AG10803 (cell line): ENCODE results near the gene TMEM217.

Experiments used
- DNase-seq: peaks from one replicate; pipeline ENCODE4 v3.0.0; 2010; ENCODE audit warnings: low read depth
- H3K4me3 ChIP-seq: 2 replicates; pipeline ENCODE4 v1.5.1; 2011; ENCODE audit warnings: mild to moderate bottlenecking, low read length, control low read depth
- CTCF ChIP-seq: conservative IDR thresholded peaks from 2 replicates; pipeline ENCODE4 v1.5.1; 2011; ENCODE audit warnings: mild to moderate bottlenecking, low read length, control low read depth, inconsistent platforms

The TMEM217 gene

DNA sequence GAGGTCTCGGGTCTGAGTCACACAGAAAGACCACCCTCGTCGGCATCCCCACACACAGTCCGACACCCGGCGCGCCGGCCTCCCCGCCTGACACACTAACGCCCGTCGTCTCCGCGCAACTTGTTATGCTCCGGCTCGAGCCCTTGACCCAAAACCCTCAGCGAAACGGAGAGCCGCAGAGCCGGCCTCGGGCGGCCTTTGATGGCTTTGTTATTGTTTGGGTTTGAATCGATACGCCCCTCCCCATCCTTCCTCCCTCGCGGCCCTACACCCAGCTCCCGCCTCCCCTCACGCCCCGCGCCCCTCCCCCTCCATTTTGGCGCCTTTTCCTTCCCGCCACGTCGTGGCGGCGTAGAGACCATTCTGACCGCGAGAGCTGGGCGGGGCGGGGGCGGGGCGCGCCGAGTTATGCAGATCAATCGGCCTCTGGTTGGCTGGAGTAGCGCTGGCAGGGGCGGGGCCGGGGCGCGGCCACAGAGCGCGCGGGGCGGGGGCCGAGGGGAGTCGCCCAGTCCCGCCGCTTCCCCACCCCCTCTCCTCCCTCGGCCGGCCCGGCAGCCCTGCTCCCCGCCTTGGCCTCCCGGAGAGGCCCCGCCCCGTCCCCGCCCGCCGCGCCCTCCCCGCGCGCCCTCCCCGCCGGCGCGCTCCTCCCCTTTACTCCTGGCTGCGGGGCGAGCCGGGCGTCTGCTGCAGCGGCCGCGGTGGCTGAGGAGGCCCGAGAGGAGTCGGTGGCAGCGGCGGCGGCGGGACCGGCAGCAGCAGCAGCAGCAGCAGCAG, 88.3 kb downstream of the TMEM217 start, which contains the start of gene PIM1:
TSS of gene PIM1 (plus strand) at position 657 of the 777 bp plus-strand sequence. CDS start 424 bp downstream, outside the sequence.
- no peak for TF ChIP-seq CTCF
- H3K4me3 ChIP-seq = peak within 1 kb of the TSS; percentile 92
- peak; percentile 98 for DNase-seq

DNA sequence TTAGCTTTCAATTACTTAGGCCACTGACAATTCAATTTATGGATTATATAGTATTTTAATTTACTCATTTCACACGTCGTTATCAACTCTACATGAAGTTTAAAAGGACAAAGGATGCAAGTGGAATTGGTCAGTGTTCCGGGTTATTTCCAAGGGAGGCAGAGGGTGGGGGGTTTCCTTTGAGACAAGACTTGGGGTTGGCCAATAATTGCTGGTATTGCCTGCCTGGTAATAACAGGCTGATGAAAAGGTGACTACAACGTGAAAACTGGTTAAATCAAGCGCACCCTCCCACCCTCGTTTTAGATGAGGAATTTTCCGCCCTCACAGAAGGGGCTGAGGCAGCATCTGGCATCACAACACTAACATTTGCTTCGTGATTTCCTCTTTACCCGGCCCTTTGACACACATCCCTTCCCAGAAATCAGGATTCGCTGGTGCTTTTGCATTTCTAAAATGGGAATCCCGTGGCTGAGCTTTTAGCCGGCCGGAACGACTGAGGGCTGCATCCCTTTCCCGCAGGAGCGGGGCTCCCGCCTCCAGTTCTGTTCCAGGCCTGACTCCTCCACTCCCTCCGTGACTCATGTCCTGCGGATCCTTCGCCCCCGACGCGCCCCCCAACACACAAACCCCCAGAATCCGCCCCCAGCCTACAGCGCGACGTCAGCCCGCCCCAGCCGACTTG, 89.0 kb downstream of the TMEM217 start:
- no peak for DNase-seq
- peak overlapping the region; percentile 60 for H3K4me3 ChIP-seq
- TF ChIP-seq CTCF = no peak

DNA sequence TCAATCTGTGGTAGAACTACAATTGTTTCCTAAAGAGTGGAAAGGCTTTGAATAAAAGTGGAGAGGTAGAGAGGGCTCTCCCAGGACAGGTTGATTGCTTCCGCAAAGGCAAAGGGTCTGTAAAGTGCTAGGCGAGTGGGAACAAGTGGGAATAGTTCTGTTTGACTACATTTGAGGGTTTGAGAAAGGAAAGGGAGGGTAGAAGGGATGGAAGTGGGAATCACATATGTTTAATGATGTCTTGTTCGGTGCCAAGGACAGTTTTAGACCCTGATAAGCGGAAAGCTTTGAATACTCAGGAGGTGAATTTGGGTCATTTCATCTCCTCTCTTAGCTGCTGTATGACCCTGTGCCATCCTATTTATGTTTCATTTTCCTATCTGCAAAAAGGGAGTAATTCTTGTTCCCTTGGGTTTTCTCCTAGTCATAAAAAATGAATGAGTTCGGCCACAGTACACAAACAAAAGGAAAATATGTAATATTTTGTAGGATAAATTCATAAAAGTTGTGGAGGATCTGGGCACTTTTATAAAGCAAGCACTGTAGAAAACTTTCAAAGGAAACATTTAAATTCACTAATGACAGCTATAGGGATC, 89.7 kb downstream of the TMEM217 start:
- no peak overlapping the region for H3K4me3 ChIP-seq
- no peak for TF ChIP-seq CTCF
- no peak for DNase-seq

DNA sequence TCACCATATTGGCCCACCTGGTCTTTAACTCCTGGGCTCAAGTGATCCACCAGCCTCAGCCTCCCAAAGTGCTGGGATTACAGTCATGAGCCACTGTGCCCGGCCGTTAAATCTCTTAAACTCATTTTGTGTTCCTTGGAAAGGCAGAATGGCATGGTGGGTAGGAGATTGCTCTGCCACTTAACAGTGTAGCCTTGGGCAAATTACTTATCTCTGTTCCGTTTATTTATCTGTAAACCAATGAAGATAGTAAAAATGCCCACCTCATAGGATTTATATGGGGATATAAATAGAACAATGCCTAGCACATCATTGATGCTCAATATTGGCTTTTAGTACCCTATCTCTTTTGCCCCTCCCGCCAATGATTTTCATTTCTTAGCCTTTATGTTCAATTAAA, 95.2 kb downstream of the TMEM217 start:
- DNase-seq = no peak
- H3K4me3 ChIP-seq = no peak overlapping the region
- TF ChIP-seq CTCF = no peak
